HepG2 (cell line): ENCODE results near the gene ELOVL2.
A peak's percentile ranks its signal among the peaks of the same experiment; 100 is the strongest.

Source experiments
- BRCA1 ChIP-seq: sonication (generic); formaldehyde crosslinking; IDR thresholded peaks from 2 replicates; pipeline ENCODE4 v1.4.0; 2020; ENCODE audit warnings: missing genetic modification reagents
- CHCHD3 ChIP-seq: sonication (generic); formaldehyde crosslinking; IDR thresholded peaks from 2 replicates; pipeline ENCODE4 v1.8.0; 2022; ENCODE audit warnings: mild to moderate bottlenecking, missing genetic modification reagents, moderate library complexity
- CREM ChIP-seq, 2 experiments: sonication (generic) in 1 of 2; formaldehyde crosslinking in 1 of 2; IDR thresholded peaks; 2 replicates each; pipeline versions ENCODE4 v1.4.0 to v1.6.1; 2016 to 2020; ENCODE audit warnings: antibody characterized with exemption in 1 of 2, mild to moderate bottlenecking in 1 of 2, missing genetic modification reagents in 1 of 2
- MBNL3 ChIP-seq: fragments of 250-450 bp; sonication (Bioruptor Pico); conservative IDR thresholded peaks from 2 replicates; pipeline ENCODE4 v1.8.0; 2022; ENCODE audit warnings: mild to moderate bottlenecking, inconsistent platforms
- RAD21 ChIP-seq: fragments of 450-650 bp; formaldehyde crosslinking; IDR thresholded peaks from 2 replicates; pipeline ENCODE4 v1.5.0; 2020; ENCODE audit warnings: mild to moderate bottlenecking
- SP1 ChIP-seq, 2 experiments: fragments of 450-650 bp in 1 of 2; sonication (generic) in 1 of 2; formaldehyde crosslinking in 1 of 2; IDR thresholded peaks; 2 replicates each; pipeline versions ENCODE4 v1.4.0 to v1.6.1; 2016 to 2020; ENCODE audit warnings: missing genetic modification reagents in 1 of 2
- ZNF451 ChIP-seq: sonication (generic); formaldehyde crosslinking; IDR thresholded peaks from 2 replicates; pipeline ENCODE4 v1.5.0; 2020; ENCODE audit warnings: mild to moderate bottlenecking, missing genetic modification reagents
- TF ChIP-seq, protein P1 (sequence below), 2 experiments: IDR thresholded peaks; 2 replicates each; pipeline ENCODE4 v1.6.1; 2011 to 2012; ENCODE audit warnings: low read length in 2 of 2, borderline replicate concordance in 1 of 2, low read depth in 1 of 2, mild to moderate bottlenecking in 1 of 2, moderate library complexity in 1 of 2
- TF ChIP-seq, protein P2 (sequence below): sonication (generic); formaldehyde crosslinking; IDR thresholded peaks from 2 replicates; pipeline ENCODE4 v1.4.0; 2020; ENCODE audit warnings: low read depth, mild to moderate bottlenecking, missing genetic modification reagents

DNA sequence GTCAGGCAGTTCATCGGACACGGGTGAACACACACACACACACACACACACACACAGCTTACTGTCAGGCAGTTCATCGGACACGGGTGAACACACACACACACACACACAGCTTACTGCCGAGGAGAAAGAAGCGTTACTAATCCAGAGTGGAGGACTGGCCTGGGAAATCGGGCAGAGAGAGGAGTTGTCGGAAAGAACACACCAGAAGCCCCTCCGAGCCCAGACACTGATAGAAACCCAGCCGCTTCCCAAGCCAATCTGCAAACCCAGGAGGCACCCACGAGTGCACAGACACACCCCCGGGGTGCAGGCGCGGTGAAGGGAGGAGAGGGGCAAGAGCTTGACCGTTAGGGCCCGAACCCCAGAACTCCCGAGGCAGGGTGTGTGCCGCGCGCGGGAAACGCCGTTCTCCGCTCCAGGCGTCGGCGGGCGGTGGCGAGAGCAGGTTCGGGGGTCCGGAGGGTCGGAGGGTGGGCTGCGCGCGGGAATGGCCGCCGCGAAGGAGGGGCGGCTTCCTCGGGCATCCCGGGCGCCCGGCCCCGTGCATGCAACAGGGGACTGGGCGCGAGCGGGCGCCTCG, 636 bp downstream of the ELOVL2 start:
- TF ChIP-seq BRCA1 (no peak), SP1 (IDR thresholded peaks at IDR 0.05) (no peak), SP1 (CRISPR knock-in tag; IDR thresholded peaks at IDR 0.05) (no peak), MBNL3 (CRISPR knock-in tag) (no peak), CREM (IDR thresholded peaks at IDR 0.05) (no peak), CREM (CRISPR knock-in tag; IDR thresholded peaks at IDR 0.05) (no peak), RAD21 (CRISPR knock-in tag) (0 out of 2 replicates have a peak, but pooled peaks have one; percentile 5), ZNF451 (no peak; the same call in 1 of the 2 replicates), CHCHD3 (CRISPR knock-in tag) (0 out of 2 replicates have a peak, but pooled peaks have one; percentile 56)
- TF ChIP-seq, protein P1, sequence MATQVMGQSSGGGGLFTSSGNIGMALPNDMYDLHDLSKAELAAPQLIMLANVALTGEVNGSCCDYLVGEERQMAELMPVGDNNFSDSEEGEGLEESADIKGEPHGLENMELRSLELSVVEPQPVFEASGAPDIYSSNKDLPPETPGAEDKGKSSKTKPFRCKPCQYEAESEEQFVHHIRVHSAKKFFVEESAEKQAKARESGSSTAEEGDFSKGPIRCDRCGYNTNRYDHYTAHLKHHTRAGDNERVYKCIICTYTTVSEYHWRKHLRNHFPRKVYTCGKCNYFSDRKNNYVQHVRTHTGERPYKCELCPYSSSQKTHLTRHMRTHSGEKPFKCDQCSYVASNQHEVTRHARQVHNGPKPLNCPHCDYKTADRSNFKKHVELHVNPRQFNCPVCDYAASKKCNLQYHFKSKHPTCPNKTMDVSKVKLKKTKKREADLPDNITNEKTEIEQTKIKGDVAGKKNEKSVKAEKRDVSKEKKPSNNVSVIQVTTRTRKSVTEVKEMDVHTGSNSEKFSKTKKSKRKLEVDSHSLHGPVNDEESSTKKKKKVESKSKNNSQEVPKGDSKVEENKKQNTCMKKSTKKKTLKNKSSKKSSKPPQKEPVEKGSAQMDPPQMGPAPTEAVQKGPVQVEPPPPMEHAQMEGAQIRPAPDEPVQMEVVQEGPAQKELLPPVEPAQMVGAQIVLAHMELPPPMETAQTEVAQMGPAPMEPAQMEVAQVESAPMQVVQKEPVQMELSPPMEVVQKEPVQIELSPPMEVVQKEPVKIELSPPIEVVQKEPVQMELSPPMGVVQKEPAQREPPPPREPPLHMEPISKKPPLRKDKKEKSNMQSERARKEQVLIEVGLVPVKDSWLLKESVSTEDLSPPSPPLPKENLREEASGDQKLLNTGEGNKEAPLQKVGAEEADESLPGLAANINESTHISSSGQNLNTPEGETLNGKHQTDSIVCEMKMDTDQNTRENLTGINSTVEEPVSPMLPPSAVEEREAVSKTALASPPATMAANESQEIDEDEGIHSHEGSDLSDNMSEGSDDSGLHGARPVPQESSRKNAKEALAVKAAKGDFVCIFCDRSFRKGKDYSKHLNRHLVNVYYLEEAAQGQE (IDR thresholded peaks at IDR 0.05; ENCODE audit: borderline replicate concordance in 1 of 2, low read depth in 1 of 2, low read length in 2 of 2), result no peak
- TF ChIP-seq, protein P2, sequence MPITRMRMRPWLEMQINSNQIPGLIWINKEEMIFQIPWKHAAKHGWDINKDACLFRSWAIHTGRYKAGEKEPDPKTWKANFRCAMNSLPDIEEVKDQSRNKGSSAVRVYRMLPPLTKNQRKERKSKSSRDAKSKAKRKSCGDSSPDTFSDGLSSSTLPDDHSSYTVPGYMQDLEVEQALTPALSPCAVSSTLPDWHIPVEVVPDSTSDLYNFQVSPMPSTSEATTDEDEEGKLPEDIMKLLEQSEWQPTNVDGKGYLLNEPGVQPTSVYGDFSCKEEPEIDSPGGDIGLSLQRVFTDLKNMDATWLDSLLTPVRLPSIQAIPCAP, result 0 out of 2 replicates have a peak, but pooled peaks have one; percentile 22
